B cell (primary cell): ENCODE measurements around the gene TUBGCP2. TPM values are rescaled to one million over a fixed set of nuclear protein-coding genes. Genes with fewer than 3 reads are reported as not detected.
A peak's percentile ranks its signal among the peaks of the same experiment; 100 is the strongest.

Source experiments
- ATAC-seq: fragments of 200-7000 bp; cut with Tn5 transposase; one replicate; pipeline ENCODE4 v1.10.0; 2021; ENCODE audit warnings: low read depth, mild to moderate bottlenecking, moderate number of reproducible peaks, moderate library complexity
- CTCF ChIA-PET: fragments of 350-600 bp; sonication (Branson Sonifier 250); formaldehyde crosslinking; loops from one replicate; lab custom pipeline; 2021; ENCODE audit warnings: antibody characterized with exemption, inconsistent platforms; lab: Charles Lee
- POLR2A ChIA-PET: fragments of 350-600 bp; sonication (Branson Sonifier 250); formaldehyde crosslinking; loops from one replicate; lab custom pipeline; 2021; ENCODE audit warnings: antibody characterized with exemption; lab: Charles Lee
- DNase-seq: peaks from one replicate; pipeline ENCODE4 v3.0.0; 2013
- H2AFZ ChIP-seq: 2 replicates; pipeline ENCODE4 v1.6.1; 2012; ENCODE audit warnings: mild to moderate bottlenecking, low read depth, low read length; ENCODE audit not compliant: insufficient read depth, poor library complexity, severe bottlenecking
- H3K27ac ChIP-seq, 2 donors: 1 replicate in 1 of 2; 2 replicates in 1 of 2; pipeline ENCODE4 v1.5.1; 2012 to 2013; ENCODE audit warnings: low read length in 2 of 2, mild to moderate bottlenecking in 2 of 2, moderate library complexity in 1 of 2
- H3K27me3 ChIP-seq, 4 experiments: fragments of 200-600 bp in 1 of 4; sonication (generic) in 1 of 4; replicated peaks in 1 of 4; 1 replicate in 2 of 4; 2 replicates in 2 of 4; pipeline versions ENCODE4 v1.6.1 to v1.7.0; 2013 to 2016; ENCODE audit warnings: low read length in 3 of 4, mild to moderate bottlenecking in 2 of 4, mixed read lengths in 1 of 4, moderate library complexity in 1 of 4; ENCODE audit not compliant: insufficient read depth in 4 of 4, control insufficient read depth in 3 of 4; ENCODE audit errors: control extremely low read depth in 1 of 4
- H3K36me3 ChIP-seq, 2 experiments: replicated peaks in 1 of 2; 1 replicate in 1 of 2; 2 replicates in 1 of 2; pipeline versions ENCODE4 v1.6.1 to v1.7.1; 2013; ENCODE audit warnings: low read length in 1 of 2; ENCODE audit not compliant: insufficient read depth in 2 of 2, control insufficient read depth in 1 of 2; ENCODE audit errors: control extremely low read depth in 1 of 2, extremely low read depth in 1 of 2
- H3K4me1 ChIP-seq, 2 donors: fragments of 200-600 bp in 1 of 2; sonication (generic) in 1 of 2; 1 replicate in 1 of 2; 2 replicates in 1 of 2; pipeline versions ENCODE4 v1.5.1 to v1.6.1; 2013 to 2017; ENCODE audit warnings: low read length in 2 of 2; ENCODE audit not compliant: control insufficient read depth in 2 of 2, insufficient read depth in 2 of 2
- H3K4me2 ChIP-seq: replicated peaks from 2 replicates; pipeline ENCODE3; 2012; ENCODE audit warnings: mild to moderate bottlenecking, low read depth, low read length; ENCODE audit not compliant: poor library complexity, severe bottlenecking
- H3K4me3 ChIP-seq, 5 experiments: fragments of 200-600 bp in 1 of 5; sonication (generic) in 1 of 5; 1 replicate in 3 of 5; 2 replicates in 2 of 5; pipeline versions ENCODE4 v1.5.1 to v1.7.0; 2011 to 2016; ENCODE audit warnings: low read length in 4 of 5, mild to moderate bottlenecking in 4 of 5, low read depth in 2 of 5, control low read depth in 1 of 5, moderate library complexity in 1 of 5; ENCODE audit not compliant: insufficient read depth in 1 of 5; ENCODE audit errors: control extremely low read depth in 1 of 5, extremely low read depth in 1 of 5
- H3K79me2 ChIP-seq: fragments of 200-600 bp; sonication (generic); one replicate; pipeline ENCODE4 v1.6.0; 2016; ENCODE audit warnings: low read length; ENCODE audit not compliant: control insufficient read depth, insufficient read depth
- H3K9ac ChIP-seq: fragments of 200-600 bp; sonication (generic); 2 replicates; pipeline ENCODE4 v1.6.1; 2017; ENCODE audit warnings: mild to moderate bottlenecking, low read length, moderate library complexity
- H3K9me3 ChIP-seq, 3 donors: one replicate each; pipeline versions ENCODE4 v1.6.1 to v1.7.1; 2013; ENCODE audit warnings: low read length in 2 of 3; ENCODE audit not compliant: control insufficient read depth in 2 of 3, insufficient read depth in 1 of 3; ENCODE audit errors: control extremely low read depth in 1 of 3
- H4K20me1 ChIP-seq: 2 replicates; pipeline ENCODE4 v1.6.0; 2012; ENCODE audit warnings: mild to moderate bottlenecking, low read length; ENCODE audit not compliant: insufficient read depth, control insufficient read depth, poor library complexity, severe bottlenecking
- H3K27ac Mint-ChIP-seq: one replicate; pipeline ENCODE4 v1.8.0; 2021; ENCODE audit warnings: mixed read lengths
- H3K27me3 Mint-ChIP-seq: one replicate; pipeline ENCODE4 v1.8.0; 2021; ENCODE audit warnings: mixed read lengths
- H3K4me1 Mint-ChIP-seq: one replicate; pipeline ENCODE4 v1.8.0; 2021; ENCODE audit warnings: mixed read lengths
- H3K4me3 Mint-ChIP-seq: one replicate; pipeline ENCODE4 v1.8.0; 2021; ENCODE audit warnings: mixed read lengths
- H3K9me3 Mint-ChIP-seq: one replicate; pipeline ENCODE4 v1.8.0; 2022; ENCODE audit warnings: mixed read lengths; ENCODE audit not compliant: insufficient read depth
- EZH2 ChIP-seq: IDR thresholded peaks from 2 replicates; pipeline ENCODE4 v1.6.1; 2012; ENCODE audit warnings: borderline replicate concordance, low read depth, mild to moderate bottlenecking, moderate library complexity, low read length; ENCODE audit not compliant: insufficient read depth, poor library complexity, severe bottlenecking
- WGBS: methylation state at CpG from one replicate; pipeline ENCODE4 v1.1.5; 2013; ENCODE audit warnings: missing lambda C conversion rate; ENCODE audit not compliant: insufficient coverage; 5-methylcytosine and 5-hydroxymethylcytosine counted together
- intact Hi-C: fragments of 100-400 bp; cut with micrococcal nuclease; formaldehyde crosslinking; loops from one replicate; pipeline ENCODE4 v1.10.0; 2022
- polyA plus RNA-seq: library from polyadenylated mRNA; depleted of rRNA; stranded (reverse); fragments of >200 nt; gene quantifications from 2 replicates; pipeline ENCODE4 v1.2.3, GENCODE V29; 2012
- total RNA-seq, 2 donors: library from RNA; stranded (reverse); fragments of 120-200 nt in 1 of 2; gene quantifications; 1 replicate in 1 of 2; 2 replicates in 1 of 2; pipeline versions ENCODE4 v1.2.3 to v1.2.4, GENCODE V29; 2013 to 2022
- TF ChIP-seq, protein P1 (sequence below): fragments of 200-600 bp; IDR thresholded peaks from one replicate; pipeline ENCODE4 v1.8.0; 2022; ENCODE audit warnings: antibody characterized with exemption, mild to moderate bottlenecking

The TUBGCP2 gene
- total and polyA plus RNA-seq, 2 donors (not counting 1 experiment from before 2014, with no cell fraction given), result 50.3 to 90.3 TPM

DNA sequence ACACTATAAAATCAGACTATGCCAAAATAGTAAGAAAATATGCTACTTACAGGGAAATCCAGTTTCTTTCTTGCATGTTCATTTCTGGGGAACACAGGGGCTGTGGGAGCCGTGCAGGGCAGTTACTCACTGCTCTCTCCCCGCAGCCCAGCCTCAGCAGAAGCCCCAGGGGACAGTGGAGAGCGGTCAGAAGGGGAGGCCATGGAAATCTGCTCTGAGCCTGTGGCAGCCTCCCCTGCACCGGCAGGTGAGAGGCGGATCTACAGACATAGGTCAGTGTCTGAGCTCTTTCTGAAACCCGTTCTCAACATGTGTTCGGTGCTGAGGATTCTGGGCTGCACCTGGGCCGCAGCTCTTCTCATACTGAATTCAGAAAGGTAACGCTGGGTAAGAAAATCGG, 2.9 kb upstream of the TUBGCP2 start:
- Histone ChIP-seq H3K4me1 (peaks cover 13 to 26% of the 10 kb centered on the region in 2 donors), H3K36me3 (peaks cover 0 to 31% of the 10 kb centered on the region in 2 experiments), H2AFZ (no peak overlapping the region), H4K20me1 (peaks cover 24% of the 10 kb centered on the region), H3K27me3 (no peaks in the 10 kb centered on the region), H3K27ac (no peak overlapping the region), H3K4me3 (no peak overlapping the region), H3K4me2 (no peak overlapping the region), H3K79me2 (peaks cover 21% of the 10 kb centered on the region), H3K9ac (no peak overlapping the region), H3K9me3 (peaks cover 0 to 10% (median 0%) of the 10 kb centered on the region in 3 donors)
- intact Hi-C loops, result loop anchor here (5.0 kb wide), 1 partner anchor 211 kb away; no protein-coding TSS in a partner anchor
- no peak overlapping the region for H3K4me3 Mint-ChIP-seq
- DNase-seq (no peak), ATAC-seq (no peak)
- ChIA-PET CTCF (interaction anchor here (1.0 kb wide), 1 partner anchor 18 kb away, joined by 3 read pairs; no protein-coding TSS in a partner anchor), POLR2A (no interaction called here)
- peaks cover 26% of the 10 kb centered on the region for H3K4me1 Mint-ChIP-seq
- WGBS, result 96% methylated on average over 10 of the region's 10 CpGs
- H3K27ac Mint-ChIP-seq, result no peak overlapping the region
- TF ChIP-seq EZH2, result no peak
- TF ChIP-seq, protein P1, sequence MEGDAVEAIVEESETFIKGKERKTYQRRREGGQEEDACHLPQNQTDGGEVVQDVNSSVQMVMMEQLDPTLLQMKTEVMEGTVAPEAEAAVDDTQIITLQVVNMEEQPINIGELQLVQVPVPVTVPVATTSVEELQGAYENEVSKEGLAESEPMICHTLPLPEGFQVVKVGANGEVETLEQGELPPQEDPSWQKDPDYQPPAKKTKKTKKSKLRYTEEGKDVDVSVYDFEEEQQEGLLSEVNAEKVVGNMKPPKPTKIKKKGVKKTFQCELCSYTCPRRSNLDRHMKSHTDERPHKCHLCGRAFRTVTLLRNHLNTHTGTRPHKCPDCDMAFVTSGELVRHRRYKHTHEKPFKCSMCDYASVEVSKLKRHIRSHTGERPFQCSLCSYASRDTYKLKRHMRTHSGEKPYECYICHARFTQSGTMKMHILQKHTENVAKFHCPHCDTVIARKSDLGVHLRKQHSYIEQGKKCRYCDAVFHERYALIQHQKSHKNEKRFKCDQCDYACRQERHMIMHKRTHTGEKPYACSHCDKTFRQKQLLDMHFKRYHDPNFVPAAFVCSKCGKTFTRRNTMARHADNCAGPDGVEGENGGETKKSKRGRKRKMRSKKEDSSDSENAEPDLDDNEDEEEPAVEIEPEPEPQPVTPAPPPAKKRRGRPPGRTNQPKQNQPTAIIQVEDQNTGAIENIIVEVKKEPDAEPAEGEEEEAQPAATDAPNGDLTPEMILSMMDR, result no peak
- H3K9me3 Mint-ChIP-seq, result peaks cover 2% of the 10 kb centered on the region
- no peaks in the 10 kb centered on the region for H3K27me3 Mint-ChIP-seq

DNA sequence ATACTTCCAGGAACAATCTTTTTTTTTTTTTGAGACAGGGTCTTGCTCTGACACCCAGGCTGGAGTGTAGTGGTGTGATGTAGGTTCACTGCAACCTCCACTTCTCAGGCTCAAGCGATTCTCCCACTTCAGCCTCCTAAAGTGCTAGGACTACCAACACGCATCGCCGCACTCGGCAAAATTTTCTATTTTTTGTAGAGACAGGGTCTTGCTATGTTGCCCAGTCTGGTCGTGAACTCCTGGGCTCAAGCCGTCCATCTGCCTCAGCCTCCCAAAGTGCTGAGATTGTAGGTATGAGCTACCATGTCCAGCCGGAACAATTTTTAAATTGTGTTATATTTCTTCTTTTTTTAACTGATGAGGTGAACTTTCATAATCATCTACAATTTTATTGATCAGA, 2.1 kb upstream of the TUBGCP2 start:
- DNase-seq (no peak), ATAC-seq (no peak)
- no peak overlapping the region for H3K4me2 ChIP-seq
- peaks cover 18 to 33% of the 10 kb centered on the region in 2 donors for H3K4me1 ChIP-seq
- Mint-ChIP-seq H3K4me1 (peaks cover 31% of the 10 kb centered on the region), H3K9me3 (no peaks in the 10 kb centered on the region), H3K27ac (no peak overlapping the region), H3K27me3 (no peaks in the 10 kb centered on the region), H3K4me3 (peak overlapping the region; percentile 37)
- H3K9ac ChIP-seq, result no peak overlapping the region
- peaks cover 30% of the 10 kb centered on the region for H4K20me1 ChIP-seq
- H3K4me3 ChIP-seq, result no peak overlapping the region
- H3K36me3 ChIP-seq, result peaks cover 0 to 31% of the 10 kb centered on the region in 2 experiments
- H3K79me2 ChIP-seq, result peaks cover 28% of the 10 kb centered on the region
- ChIA-PET POLR2A (no interaction called here), CTCF (interaction anchor here (0.6 to 1.8 kb wide), 2 partner anchors 19 to 409 kb away, joined by 4 to 5 read pairs; no protein-coding TSS in a partner anchor)
- TF ChIP-seq, protein P1, result no peak
- no peak for TF ChIP-seq EZH2
- H2AFZ ChIP-seq, result no peak overlapping the region
- no CpG with 5 or more reads among the region's 8 CpGs for WGBS
- no peak overlapping the region for H3K27ac ChIP-seq
- intact Hi-C loops, result loop anchor here (5.0 kb wide), 1 partner anchor 212 kb away; no protein-coding TSS in a partner anchor
- no peaks in the 10 kb centered on the region for H3K27me3 ChIP-seq
- H3K9me3 ChIP-seq, result peaks cover 0 to 5% (median 0%) of the 10 kb centered on the region in 3 donors
